ENCODE results near the gene MXI1.
"Not testable (repeated sequence)": the region's sequence is repeated elsewhere in the genome, so short reads cannot be mapped to it uniquely, and the experiment has no call there.

The MXI1 gene

DNA sequence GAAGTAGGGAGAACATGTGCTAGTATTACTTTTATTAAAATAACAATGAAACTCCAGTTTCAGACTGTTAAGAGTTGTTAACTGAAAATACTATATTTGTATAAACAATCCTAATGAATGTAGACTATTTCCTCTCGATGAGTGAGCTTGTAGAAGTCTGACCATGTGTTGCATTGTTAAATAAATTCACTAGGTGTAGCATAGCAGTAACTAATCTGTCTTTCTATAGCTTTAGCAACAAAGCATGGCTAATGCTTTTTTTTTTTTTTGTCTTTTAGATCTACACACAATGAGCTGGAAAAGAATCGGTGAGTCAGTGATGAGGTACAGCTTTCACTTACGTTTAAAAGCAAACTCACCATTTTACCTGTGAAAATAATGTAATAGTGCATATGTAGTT is 37.1 kb downstream of the MXI1 start:
- no peak for DNase-seq

DNA sequence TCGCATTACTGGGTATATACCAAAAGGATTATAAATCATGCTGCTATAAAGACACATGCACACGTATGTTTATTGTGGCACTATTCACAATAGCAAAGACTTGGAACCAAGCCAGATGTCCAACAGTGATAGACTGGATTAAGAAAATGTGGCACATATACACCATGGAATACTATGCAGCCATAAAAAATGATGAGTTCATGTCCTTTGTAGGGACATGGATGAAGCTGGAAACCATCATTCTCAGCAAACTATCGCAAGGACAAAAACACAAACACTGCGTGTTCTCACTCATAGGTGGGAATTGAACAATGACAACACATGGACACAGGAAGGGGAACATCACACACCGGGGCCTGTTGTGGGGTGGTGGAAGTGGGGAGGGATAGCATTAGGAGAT is 40.4 kb downstream of the MXI1 start:
- not testable (repeated sequence) for DNase-seq

DNA sequence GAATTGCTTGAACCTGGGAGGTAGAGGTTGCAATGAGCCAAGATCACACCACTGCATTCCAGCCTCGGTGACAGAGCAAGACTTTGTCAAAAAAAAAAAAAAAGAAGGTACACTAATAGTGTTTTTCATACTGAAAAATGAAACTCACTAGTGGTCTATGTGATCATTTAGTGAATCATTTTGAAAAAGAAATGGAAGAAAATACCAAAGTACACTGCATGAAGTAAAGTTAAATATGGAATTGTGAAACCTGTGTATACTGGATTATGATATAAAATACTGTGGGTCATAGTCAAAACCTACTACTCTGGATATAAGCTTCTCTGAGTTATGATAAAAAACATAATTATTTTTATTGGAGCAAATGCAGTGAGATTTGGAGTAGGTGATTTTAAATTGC is 42.1 kb downstream of the MXI1 start:
- DNase-seq, result not testable (repeated sequence)

DNA sequence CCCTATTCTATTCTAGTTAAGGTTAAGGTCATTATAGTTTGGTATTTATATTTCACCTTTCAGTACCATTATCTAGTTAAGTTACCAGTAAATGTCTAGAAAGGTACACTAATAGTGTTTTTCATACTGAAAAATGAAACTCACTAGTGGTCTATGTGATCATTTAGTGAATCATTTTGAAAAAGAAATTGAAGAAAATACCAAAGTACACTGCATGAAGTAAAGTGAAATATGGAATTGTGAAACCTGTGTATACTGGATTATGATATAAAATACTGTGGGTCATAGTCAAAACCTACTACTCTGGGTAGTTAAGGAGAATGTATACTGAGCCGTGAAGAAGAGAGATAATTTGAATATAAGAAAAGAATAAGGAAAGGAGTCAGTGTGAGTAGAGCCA is 44.0 kb downstream of the MXI1 start:
- DNase-seq, result not testable (repeated sequence)

DNA sequence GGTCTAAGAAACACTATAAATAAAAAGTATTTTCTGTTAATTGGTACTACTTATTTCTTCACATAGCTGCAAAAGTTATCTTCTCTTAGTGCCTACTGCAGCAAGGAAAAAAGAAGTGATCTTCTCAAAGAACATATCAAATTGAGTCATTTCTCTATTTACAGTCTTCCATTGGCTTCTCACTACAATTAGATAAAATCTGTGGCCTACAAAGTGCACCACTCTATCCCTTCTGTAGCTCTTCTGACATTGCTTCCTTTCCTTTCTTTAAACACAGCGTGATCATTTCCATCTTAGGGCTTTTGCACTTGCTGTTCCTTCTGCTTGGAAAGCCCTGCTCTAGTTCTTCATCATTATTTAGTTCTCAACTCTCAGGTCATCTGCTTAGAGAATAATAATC is 44.7 kb downstream of the MXI1 start:
- no peak for DNase-seq

DNA sequence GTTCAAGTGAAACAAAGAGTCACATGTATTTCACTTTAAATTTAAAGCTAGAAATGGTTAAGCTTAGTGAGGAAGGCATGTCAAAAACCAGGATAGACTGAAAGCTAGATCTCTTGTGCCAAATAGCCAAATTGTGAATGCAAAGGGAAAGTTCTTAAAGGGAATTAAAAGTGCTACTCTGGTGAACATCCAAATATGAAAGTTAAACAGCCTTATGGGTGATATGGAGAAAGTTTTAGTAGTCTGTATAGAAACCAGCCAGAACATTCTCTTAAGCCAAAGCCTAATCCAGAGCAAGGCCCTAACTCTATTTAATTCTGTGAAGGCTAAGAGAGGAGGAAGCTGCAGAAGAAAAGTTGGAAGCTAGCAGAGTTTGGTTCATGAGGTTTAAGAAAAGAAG is 47.1 kb downstream of the MXI1 start:
- no peak for DNase-seq

DNA sequence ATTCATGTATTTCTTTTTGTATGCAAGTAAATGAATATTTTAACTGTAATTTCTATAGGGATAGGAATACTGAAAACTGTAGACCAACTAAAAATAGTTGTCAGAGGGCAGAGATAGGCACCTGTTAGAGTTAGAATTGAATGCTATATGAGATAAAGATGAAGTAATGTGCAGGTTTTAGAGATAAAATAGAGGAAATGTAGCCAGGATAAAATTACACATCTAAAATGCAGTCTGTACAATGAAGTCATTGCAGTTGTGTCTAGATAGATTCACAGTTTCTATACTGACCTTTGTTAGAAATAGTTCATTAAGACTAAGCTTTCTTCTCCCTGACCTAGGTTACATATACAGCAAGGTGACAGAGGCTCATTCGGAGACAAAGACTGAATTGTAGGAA is 51.1 kb downstream of the MXI1 start:
- no peak for DNase-seq

DNA sequence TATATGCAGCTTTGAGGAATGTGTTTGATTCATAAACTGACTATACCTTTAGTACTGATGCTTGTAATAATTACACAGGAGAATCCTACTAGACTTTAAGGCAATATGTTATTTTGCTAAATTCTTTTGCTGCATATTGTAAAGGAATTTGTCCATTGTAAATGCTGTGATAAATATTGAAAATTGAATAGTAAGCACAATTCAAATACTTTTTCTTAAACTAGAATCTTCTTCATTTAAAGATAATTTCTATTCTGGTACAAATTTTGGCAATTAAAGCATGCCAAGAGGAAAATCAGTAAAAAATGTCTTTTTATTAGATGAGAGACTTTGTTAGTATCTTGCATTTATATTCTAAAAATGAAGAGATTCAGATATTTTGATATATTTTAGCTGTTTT is 51.9 kb downstream of the MXI1 start:
- no peak for DNase-seq

DNA sequence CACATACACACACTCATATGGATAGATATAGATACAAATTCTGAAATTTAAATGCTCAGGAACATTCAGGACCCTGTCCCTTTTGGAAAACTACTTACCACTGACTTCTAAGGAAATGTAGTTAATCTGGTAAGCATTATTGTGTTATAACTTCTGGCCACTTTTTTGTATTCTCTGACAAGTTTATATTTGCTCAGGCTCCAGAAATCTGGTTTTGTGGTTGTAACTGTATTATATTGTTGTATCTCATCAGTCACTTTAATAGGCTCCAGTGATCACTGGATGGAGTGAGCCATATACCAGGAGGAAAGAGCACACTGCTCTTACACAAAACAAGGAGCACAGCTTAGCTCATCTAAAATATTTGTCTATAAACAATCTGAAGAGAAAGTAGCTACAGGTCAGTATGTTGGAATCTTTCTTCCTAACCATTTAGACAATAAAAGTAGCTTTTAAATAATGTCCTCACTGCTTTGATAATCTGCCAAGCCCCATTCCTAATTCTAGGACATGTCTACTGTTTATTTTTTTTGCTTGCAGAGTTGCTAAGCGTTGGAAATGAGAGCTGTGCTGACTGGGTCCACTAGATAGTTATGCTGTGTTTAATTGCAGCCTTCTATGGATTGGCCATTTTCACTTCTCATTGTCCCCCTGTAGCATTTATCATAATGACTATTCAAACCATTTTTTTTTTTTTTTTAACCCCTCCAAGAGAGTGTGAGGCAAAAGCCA is 53.5 kb downstream of the MXI1 start:
- no peak for DNase-seq

DNA sequence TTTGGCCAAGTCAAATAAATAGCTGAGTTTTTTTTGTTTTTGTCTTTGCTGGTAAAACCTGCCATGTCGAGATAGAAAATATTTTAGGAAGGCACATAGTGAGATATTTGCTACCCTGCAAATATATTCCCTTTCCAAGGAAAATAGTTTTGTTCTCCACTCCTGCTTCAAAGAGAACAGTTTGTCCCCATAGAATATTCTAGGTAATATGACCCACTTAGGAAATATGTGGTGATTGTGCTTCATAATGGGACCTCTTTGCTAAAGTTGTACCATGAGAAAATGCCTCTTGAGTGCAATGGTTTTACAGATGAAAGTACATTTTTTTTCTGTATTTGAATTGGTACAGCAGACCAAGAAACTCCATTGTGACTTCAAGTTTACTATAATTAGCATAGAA is 55.8 kb downstream of the MXI1 start:
- DNase-seq, result no peak

DNA sequence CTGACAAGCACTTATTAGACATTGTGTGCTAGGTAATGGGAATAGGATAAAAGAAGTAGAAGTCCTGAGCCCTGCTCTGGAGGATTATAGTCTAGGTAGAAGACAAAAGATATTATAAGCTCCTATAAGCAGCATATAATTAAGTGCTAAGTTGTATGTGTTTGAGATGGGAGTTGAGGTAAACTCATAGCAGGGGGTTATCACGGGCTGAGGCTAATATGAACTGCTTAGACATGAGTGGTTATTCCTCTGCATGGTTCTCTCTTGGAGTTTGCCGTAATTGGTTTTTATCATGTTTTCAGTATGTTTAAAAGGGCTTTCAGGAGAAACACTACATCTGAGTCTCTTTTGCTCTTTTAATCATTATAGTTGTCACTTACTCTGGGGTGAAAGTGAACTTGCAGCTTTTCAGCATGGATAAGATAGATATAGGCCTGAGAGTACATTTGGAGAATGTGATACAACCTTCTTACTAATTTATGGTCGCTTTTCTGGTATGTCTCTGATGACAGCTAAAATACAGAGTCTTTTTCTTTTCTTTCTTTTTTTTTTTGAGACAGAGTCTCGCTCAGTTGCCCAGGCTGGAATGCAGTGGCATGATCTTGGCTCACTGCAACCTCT is 58.3 kb downstream of the MXI1 start:
- DNase-seq, result no peak

DNA sequence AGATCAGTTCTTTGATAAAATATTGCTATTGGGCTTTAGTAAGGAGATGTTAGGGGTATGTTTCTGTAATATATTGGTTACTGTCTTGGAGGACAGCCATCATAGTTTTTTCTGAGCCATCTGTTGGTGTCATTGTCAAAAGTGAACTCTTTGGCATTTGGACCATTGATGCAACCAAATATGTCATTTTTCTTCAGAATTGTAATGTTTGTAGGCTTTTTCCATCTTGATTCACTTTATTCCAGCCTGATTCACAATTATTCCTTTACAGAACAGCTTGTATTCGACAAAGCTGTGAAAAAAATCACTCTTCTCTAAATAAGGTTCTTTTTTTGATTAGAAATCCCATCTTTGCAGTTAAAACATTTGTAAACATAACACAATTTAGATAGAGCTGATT is 59.9 kb downstream of the MXI1 start:
- DNase-seq, result no peak

DNA sequence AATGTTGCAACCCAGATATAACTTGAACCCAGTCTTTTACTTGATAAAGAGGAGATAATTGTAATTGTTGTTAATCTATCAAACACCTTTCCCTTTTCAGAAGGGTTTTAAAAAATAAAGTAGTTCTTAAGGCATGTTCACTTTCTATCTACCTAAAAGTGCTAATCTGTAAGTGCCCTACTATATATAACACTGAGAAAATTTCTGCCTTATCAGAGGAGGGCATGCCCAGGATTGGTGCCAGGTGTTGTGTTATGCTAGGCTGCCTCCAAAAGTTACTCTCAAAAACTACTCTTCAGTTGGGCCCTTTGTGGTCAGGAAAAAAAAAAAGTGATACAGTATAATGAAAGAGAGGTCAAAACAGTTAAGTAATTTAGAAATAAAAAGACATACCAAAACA is 61.0 kb downstream of the MXI1 start:
- no peak for DNase-seq

DNA sequence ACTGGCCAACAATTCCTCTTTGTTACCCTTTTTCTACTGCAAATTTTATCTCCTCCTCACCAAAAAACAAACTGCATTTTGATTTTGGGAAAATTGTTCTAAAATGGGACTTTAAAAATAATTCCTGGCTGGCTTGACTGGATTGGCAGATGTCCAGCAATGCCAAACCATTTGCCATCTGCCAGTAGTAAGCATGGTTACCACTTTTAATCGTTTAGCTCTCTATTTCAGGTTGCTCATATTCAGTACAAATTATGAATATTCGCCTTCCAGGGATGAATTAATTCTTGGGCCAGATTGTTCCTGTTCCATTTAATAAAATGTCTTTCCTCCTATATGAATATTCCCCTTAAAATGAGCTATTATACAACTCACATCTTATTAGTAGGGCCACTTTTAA is 61.6 kb downstream of the MXI1 start:
- no peak for DNase-seq

DNA sequence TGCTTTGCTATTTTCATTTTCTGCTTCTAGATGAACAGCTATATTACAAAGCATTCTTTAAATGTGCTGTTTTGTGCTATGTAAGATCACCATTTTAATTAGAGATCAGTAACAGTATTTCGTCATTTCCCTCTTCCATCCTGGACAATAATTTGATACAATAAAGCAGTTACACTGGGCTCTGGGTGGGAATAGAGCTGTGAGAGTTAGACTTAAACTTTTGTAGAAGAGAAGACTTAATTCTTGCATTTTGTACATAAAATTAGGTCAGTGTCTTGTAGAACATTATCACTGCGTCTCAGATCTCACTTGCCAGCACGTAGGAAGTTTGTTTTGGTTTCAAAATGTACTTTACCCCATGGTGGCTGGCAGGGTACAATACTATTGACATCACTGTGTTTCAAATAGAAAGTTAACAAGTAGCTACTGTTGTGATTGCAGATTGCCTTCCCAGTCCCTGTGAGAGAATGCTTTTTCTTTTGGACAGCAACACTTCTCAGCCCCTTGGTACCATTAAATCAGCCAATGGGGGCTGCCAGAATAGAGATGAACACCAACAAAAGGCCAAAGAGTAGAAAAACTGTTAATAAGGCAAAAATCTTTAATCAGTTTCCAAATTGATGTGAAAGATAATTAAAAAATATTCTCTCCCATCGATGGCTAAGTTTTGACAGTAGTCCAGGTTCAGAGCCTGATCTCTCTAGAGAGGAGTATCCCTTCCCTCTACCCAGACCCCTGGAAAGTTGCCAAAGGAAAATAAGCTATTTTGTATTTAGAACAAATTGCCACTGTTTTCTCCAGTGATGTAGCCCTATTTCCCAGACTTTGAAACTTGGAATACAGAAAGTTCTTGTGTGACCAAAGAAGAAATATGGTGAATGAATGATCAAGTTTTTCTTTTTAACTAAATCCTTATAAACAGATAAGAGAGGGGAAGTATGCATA is 62.2 kb downstream of the MXI1 start:
- no peak for DNase-seq

DNA sequence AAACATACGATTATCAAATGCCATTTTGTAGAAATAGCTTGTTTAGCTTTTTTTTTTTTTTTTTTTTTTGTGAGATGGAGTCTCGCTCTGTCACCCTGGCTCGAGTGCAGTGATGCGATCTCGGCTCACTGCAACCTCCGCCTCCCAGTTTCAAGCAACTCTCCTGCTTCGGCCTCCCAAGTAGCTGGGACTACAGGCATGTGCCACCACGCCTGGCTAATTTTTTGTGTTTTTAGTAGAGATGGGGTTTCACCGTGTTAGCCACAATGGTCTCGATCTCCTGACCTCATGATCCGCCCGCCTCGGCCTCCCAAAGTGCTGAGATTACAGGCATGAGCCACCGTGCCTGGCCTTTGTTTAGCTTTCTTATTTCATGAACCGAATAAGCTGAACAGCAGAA is 65.6 kb downstream of the MXI1 start:
- not testable (repeated sequence) for DNase-seq

DNA sequence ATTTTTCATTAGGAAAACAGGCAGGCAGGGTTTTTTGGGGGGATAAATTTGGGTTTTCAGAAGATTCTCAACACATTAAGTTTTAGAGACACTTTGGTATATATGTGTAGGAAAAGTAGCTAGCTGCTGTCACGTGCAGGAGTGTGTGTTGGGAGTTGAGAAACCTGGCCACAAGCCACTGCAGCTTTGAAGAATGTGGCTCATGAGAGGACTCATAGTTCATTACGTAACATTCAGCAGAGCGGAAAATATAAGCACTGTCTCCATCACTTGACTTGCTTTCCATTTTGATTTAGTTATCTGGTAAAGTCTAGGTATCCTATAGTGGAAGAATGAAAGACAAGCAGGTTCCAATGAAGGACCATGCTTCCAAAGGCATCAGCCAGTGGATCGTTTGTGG is 66.1 kb downstream of the MXI1 start:
- peak; percentile 52 for DNase-seq

DNA sequence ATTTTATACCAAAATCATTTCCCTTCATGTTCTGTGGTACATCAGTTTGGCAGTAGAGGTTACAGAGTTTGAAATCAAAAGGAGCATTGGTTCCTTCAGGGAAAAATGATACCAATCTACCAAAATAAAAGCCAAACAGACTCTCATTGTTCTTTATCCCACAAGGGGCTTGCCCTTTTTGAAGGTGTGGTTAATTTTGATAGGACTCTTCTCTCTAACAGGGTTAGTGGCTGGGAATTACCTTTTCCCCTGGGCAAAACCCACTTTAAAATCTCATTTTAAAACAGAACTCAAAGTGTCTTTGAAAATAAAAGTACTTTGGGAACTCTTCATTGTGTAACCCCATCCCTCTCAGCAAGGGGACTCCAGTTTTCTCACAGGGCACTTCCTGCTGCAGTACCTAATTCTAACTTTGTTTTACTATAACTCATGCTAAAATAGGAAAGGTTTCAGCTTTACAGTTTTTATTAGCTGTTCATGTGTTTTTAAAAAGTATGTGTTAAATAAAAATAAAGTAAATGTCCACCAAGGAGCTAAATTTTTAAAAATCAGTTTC is 66.7 kb downstream of the MXI1 start:
- DNase-seq, result no peak

DNA sequence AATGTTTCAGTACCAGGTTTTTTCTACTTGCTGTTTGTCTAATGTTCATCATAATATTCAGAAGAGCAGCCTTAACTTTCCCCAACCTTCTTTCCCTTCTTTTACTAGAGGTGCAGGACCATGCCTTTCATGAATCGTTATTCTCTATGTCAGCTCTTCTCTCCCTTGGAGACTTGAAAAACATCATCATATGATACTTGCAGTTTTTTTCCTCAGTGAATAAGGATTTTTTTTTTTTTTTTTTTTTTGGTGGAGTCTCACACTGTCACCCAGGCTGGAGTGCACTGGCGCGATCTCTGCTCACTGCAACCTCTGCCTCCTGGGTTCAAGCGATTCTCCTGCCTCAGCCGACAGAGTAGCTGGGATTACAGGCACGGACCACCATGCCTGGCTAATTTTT is 67.2 kb downstream of the MXI1 start:
- DNase-seq, result no peak

DNA sequence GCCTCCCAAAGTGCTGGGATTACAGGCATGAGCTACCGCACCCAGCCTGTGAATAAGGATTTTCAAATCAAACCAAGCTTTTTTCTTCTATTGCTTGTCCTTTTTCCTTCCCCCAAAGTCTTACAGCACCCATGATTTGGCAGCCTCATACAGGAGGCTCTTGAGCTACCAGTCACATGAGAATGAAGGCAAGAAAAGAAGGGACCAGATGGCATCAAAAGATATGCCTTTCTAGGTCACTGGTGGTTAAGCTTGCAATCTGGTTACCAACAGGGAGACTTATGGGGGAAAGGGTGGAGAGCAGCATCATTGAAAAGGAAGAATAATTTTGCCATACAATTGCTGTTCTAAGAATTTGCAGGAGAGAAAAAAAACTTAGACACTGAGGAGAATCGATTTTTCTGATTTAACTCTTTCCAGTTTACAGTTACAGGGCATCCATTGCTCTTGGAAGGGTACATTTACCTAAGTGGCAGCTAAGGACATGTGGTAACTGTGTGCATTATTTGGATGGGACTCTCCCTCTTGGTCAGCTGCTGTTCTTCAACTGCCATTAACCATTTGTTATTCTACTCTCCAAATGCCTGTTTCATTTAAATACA is 67.8 kb downstream of the MXI1 start:
- no peak for DNase-seq

DNA sequence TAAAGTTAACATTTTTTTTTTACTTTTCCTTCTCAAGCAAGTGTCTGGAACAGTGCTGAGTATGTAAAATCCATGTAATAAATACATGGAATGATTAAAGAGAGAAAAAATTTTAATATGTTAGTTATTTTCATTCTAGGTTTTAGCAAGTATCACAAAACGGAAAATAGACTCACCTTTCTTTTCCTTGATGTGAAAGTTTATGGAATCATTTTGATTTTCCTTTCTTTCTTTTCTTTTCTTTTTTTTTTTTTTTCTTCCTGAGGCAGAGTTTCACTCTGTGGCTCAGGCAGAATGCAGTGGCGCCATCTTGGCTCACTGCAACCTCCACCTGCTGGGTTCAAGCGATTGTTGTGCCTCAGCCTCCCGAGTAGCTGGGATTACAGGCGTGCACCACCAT is 69.2 kb downstream of the MXI1 start:
- DNase-seq, result no peak

DNA sequence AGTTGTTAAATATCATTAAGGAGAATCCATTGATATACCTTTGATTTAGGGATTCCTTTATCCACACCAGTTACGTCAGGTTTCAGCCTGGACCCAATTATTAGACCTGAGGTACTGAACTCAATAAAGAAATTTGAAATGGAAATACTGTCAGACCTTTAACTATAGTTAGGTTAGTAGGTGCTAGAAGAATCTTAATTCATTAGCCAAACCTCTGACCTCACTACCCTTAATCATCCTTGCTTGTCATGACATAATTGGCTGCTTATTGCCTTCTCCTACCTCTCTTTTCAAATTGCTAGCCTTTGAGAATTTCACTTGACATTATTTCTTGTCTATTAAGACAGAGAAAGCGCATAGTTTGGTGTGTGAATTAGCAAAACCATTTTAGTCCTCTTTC is 70.2 kb downstream of the MXI1 start:
- DNase-seq, result no peak
